RWPE1 (cell line): ENCODE results near the gene SERINC5.

Experiments
- CTCF ChIA-PET: fragments of 350-600 bp; sonication (Branson Sonifier 250); formaldehyde crosslinking; extraction: SDS; loops from one replicate; lab custom pipeline; 2021; lab: Yijun Ruan, JAX
- POLR2A ChIA-PET: fragments of 400-600 bp; formaldehyde crosslinking; extraction: SDS; loops from one replicate; lab custom pipeline; 2020; ENCODE audit warnings: antibody characterized with exemption; ENCODE audit not compliant: low non-redundant PET; lab: Yijun Ruan, JAX
- DNase-seq: peaks from one replicate; pipeline ENCODE4 v3.0.0; 2012; ENCODE audit warnings: low spot score
- H3K27ac ChIP-seq: fragments of 450-650 bp; 2 replicates; pipeline ENCODE4 v1.5.1; 2017
- CTCF ChIP-seq: fragments of 450-650 bp; conservative IDR thresholded peaks from 2 replicates; pipeline ENCODE4 v1.5.1; 2017; ENCODE audit warnings: low read depth, mild to moderate bottlenecking

The SERINC5 gene

DNA sequence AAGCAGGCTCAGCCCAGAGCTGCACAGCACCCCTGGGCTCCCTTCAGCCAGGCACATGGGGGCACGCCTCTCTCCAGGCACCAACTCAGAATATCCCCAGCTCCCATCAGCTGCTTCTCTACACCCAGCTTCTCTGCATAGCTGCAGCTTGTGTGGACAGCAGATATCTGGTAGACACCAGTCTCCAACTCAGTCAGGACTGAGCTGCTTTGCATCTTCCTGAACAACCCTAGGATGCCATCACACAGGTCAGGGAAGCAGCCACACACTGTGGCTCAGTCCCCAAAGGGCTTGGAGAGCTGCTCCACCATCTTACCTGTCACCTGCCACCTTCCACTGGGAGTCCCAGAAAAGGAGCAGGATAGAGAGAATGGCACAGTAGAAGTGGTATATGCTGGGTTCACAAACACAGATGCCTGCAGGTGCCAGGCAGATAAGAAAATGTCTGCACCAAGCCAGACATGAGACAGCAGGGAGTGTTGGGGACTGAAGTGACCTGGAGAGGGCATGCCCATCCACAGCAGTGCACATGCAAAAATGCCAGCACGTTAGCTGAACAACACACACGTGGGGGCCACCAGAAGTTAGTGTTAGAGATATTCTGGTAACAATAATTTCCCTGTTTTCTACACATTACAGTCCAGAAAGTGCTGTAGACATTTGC, 178.7 kb downstream of the SERINC5 start:
- DNase-seq = no peak
- no peak overlapping the region for H3K27ac ChIP-seq
- ChIA-PET CTCF (interaction anchor here (0.6 to 0.7 kb wide), 3 partner anchors 39 to 1052 kb away, joined by 3 to 4 read pairs (median 3); no protein-coding TSS in a partner anchor), POLR2A (no interaction called here)
- TF ChIP-seq CTCF = no peak

GRCh38 chr5:80076131-80077050, 179.5 kb downstream of the SERINC5 start:
- TF ChIP-seq CTCF = no peak
- CTCF ChIA-PET = interaction anchor here (0.6 to 0.7 kb wide), 2 partner anchors 254 to 269 kb away, joined by 4 read pairs; no protein-coding TSS in a partner anchor
- POLR2A ChIA-PET = no interaction called here
- DNase-seq = no peak
- no peak overlapping the region for H3K27ac ChIP-seq

DNA sequence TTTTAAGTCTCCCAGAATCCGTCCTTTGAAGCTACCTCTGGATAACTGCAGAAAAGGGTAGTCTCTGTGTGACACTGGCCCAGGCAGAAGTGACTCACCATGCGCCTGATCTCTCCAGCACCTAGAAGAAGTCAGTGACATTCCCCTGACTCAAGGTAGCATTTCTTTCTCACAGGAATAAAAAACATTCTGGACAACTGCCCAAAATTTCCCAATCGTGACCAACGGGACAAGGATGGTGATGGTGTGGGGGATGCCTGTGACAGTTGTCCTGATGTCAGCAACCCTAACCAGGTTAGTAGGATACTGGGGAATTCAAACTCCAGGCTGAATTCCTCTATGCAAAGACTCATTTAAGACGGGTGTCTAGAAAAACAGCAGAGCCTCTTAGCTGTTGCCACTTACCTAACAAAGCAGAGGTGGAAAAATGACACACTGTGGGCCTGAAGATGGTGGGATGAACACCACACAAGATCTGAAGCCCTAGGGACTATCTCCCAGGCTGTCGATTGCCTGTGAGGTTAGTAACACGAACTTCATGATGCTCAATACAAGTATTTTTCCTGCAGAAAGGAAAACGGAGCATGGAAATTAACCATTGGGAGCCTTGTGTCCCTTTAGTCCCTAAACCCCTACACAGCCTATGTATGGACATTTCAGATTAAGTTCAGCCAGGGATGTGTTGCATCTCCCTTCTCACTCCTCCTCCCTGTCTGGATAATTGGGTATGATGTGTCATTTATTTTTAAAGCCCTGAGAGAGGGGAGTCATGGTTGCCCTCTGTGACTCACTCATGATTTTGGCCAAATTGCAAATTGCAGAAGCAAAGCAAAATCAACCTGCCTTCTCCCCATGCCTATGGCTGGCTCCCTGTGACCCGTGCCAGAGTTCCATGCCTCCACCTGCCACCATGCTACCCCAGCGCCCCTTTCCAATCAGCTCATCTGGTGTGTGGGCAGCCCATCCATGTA, 183.5 kb downstream of the SERINC5 start:
- DNase-seq = no peak
- ChIA-PET POLR2A (no interaction called here), CTCF (interaction anchor here (0.7 to 0.9 kb wide), 2 partner anchors 11 to 64 kb away, joined by 4 to 5 read pairs; no protein-coding TSS in a partner anchor)
- no peak overlapping the region for H3K27ac ChIP-seq
- no peak for TF ChIP-seq CTCF

DNA sequence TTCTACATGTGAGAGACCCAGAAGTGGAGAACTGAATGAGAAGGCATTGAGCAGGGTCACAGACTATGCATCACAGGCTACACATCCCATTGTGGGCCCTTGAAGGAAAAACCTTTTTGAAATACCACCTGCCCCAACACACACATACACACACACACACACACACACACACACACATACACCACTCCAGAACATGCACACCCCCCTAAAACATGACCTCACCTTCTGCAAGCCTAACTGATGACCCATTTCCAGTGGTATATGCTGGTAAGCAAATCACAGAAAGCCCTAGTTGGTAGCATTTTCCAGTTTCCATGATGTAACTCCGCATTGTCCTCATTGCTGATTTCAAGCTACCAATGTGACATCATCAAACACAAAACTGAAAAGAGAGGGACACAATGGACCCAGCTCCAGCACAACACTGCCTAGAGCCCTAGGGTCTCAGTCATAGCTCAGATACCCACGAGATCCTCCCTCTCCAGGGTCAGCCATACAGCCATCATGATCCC, 184.3 kb downstream of the SERINC5 start:
- ChIA-PET POLR2A (no interaction called here), CTCF (interaction anchor here (0.7 to 0.9 kb wide), 2 partner anchors 12 to 65 kb away, joined by 4 to 5 read pairs; no protein-coding TSS in a partner anchor)
- DNase-seq = no peak
- no peak overlapping the region for H3K27ac ChIP-seq
- no peak for TF ChIP-seq CTCF

DNA sequence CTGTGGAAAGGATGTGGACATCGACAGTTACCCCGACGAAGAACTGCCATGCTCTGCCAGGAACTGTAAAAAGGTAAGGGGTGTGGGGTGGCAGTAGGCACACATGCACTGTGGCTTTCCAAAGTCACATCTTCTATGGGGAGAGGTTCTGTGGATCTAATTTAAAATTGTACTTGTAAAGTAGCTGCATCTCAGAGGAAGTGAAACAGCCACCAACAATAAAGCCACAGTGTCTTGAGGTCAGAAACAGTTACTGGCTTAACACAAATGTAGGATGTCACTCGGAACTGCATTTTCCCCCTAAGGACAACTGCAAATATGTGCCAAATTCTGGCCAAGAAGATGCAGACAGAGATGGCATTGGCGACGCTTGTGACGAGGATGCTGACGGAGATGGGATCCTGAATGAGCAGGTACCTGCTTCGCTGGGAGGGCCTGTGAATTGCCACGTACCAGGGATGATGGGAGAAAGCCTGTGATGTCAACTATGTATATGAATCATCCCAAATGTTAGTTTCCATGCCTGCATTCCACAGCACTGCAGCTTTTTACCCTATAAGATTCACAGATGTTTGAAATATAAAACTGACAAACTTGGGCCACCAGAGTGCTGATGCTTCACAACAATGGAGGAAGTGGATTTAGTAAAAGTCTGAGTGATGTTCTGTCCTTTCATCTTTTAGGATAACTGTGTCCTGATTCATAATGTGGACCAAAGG, 185.4 kb downstream of the SERINC5 start:
- no peak overlapping the region for H3K27ac ChIP-seq
- TF ChIP-seq CTCF = no peak
- ChIA-PET POLR2A (no interaction called here), CTCF (interaction anchor here (0.6 to 2.2 kb wide), 2 partner anchors 13 to 60 kb away, joined by 3 to 7 read pairs; no protein-coding TSS in a partner anchor)
- DNase-seq = no peak
